ENCODE data around the gene URGCP. TPM values are rescaled to one million over a fixed set of nuclear protein-coding genes. Genes with fewer than 3 reads are reported as not detected.

The URGCP gene
- total and polyA plus RNA-seq, 12 donors: 14.1 to 46.3 (median 38.6) TPM

DNA sequence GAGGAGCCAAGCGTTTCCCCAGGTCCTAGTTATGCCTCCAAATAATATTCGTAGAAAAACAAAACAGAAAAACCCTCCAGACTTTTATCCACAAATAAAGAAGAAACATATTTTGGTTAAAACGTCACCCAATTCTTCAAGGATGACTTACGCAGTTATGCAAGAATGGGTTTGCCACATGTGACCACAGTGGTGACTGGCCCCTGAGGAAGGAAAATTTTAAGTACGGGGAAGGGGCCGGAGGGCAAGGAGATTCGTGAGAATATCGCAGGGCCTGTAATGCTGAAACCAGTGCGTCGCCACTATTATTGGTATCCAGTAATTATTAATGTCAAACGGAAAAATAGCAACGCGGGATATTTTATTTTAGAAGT lies 36.5 kb downstream of the URGCP start:
- peak in 1 of 2 donors; percentile 35 for DNase-seq

DNA sequence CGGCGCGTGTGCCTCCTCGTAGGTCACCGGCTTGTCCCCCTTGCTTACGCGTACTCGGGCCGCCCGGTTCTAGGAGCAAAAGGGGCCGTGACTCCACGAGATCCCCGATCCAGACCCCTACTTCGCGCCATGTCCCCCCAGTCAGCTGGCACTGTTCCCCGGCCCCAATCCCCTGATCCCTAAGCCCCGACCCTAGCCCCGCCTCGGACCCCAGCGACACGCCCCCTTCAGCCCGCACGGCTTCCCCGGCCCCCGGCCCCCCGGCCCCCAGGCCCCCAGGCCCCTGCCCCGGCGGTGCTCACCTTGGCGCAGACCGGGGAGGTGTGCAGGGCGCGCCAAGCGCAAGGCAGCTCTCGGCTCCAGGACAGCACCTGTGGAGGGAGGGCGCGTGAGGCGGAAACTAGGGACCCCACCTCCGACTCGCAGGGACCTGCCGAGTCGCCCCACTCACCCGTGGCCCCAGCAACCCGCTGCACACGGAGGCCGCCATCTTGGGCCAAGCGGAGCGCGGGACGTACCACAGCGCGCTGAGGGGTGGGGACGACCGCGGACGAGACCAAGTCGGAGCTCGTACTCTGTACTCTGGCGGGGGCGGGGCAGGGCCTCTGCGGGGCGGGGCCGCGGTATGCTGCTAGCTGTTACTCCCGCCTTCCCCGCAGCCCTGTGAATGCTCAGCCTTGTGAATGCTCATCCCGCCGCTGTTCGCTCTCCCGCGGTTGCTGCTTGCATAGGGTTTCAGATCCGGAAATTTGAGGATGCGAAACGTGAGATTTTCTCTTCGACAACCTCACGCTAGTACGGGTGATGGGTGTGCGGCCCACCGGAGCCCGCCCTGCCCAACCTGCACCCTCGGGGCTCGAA lies 37.2 kb downstream of the URGCP start, which contains the start of gene MRPS24:
Gene MRPS24, minus strand, starts transcription at position 512 of the 861 bp plus-strand sequence. Its CDS starts 22 bp downstream, at position 490.
- H3K27ac ChIP-seq: peak within 1 kb of the TSS; percentile 67 to 90 (median 84)
- TF ChIP-seq, protein P1, sequence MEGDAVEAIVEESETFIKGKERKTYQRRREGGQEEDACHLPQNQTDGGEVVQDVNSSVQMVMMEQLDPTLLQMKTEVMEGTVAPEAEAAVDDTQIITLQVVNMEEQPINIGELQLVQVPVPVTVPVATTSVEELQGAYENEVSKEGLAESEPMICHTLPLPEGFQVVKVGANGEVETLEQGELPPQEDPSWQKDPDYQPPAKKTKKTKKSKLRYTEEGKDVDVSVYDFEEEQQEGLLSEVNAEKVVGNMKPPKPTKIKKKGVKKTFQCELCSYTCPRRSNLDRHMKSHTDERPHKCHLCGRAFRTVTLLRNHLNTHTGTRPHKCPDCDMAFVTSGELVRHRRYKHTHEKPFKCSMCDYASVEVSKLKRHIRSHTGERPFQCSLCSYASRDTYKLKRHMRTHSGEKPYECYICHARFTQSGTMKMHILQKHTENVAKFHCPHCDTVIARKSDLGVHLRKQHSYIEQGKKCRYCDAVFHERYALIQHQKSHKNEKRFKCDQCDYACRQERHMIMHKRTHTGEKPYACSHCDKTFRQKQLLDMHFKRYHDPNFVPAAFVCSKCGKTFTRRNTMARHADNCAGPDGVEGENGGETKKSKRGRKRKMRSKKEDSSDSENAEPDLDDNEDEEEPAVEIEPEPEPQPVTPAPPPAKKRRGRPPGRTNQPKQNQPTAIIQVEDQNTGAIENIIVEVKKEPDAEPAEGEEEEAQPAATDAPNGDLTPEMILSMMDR (IDR thresholded peaks at IDR 0.05): no peak
- DNase-seq: peak; percentile 95 to 97
- peaks cover 0 to 32% (median 18%) of the 10 kb centered on the region in 9 donors for H3K36me3 ChIP-seq
- intact Hi-C loops (cut with DNase I): loop anchor here in 1 of 10 donors (5.0 kb wide), 1 partner anchor 58 kb away; the partner anchor contains the start of gene UBE2D4
- peak within 1 kb of the TSS; percentile 53 to 86 (median 68) for H3K4me3 ChIP-seq
- H3K9me3 ChIP-seq: no peaks in the 10 kb centered on the region
- peak; percentile 96 to 99 (median 98) for ATAC-seq
- peaks cover 8 to 49% (median 28%) of the 10 kb centered on the region in 9 donors for H3K4me1 ChIP-seq
- H3K27me3 ChIP-seq: no peaks in the 10 kb centered on the region
- 1% methylated on average over 78 to 81 of the region's 81 CpGs for WGBS, 2 donors

More for the DNA sequence above, 36.5 kb downstream of the URGCP start:
- Histone ChIP-seq H3K4me1 (peaks cover 8 to 49% (median 28%) of the 10 kb centered on the region in 9 donors), H3K27ac (peak overlapping the region; percentile 67 to 90 (median 84)), H3K9me3 (no peaks in the 10 kb centered on the region), H3K27me3 (no peaks in the 10 kb centered on the region), H3K4me3 (peak overlapping the region; percentile 53 to 86 (median 68)), H3K36me3 (peaks cover 0 to 36% (median 18%) of the 10 kb centered on the region in 9 donors)
- intact Hi-C loops (cut with DNase I): loop anchor here in 2 of 10 donors (2.0 to 5.0 kb wide), 2 partner anchors 57 kb away; partner anchors contain the start of gene UBE2D4 (in 2 of the 2)
- peak in 7 of 8 donors; percentile 21 to 59 (median 32) for ATAC-seq
- WGBS, 2 donors: 40 to 41% methylated on average over 13 of the region's 13 CpGs
- TF ChIP-seq, protein P1 (IDR thresholded peaks at IDR 0.05): no peak

DNA sequence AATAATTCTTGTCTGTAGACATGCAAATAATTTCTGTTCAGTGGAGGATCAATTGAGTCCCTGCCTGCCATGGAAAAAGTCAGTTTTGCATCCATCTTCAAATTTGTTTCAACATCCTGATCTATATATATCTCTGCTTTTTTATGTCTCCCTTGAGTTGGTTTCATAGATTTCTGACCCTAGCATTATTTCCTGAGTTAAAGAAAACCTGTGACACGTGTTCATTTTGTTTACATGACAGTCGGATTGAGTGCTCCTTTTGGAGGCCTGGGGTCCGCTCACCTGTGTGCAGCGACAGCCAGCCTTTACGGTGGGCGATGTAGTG lies 37.8 kb downstream of the URGCP start:
- no peaks in the 10 kb centered on the region for H3K9me3 ChIP-seq
- peak overlapping the region; percentile 53 to 86 (median 68) for H3K4me3 ChIP-seq
- DNase-seq (no peak), ATAC-seq (peak in 3 of 8 donors; percentile 0 to 2 (median 2))
- no peaks in the 10 kb centered on the region for H3K27me3 ChIP-seq
- peaks cover 8 to 44% (median 28%) of the 10 kb centered on the region in 9 donors for H3K4me1 ChIP-seq
- 0 to 5% methylated on average over 6 of the region's 6 CpGs for WGBS, 2 donors
- intact Hi-C loops (cut with DNase I): loop anchor here in 1 of 10 donors (5.0 kb wide), 1 partner anchor 59 kb away; the partner anchor contains the start of gene UBE2D4
- H3K27ac ChIP-seq: peak overlapping the region in 9 of 10 donors; percentile 75 to 90 (median 85)
- peaks cover 0 to 28% (median 18%) of the 10 kb centered on the region in 9 donors for H3K36me3 ChIP-seq
- TF ChIP-seq, protein P1 (IDR thresholded peaks at IDR 0.05): no peak

DNA sequence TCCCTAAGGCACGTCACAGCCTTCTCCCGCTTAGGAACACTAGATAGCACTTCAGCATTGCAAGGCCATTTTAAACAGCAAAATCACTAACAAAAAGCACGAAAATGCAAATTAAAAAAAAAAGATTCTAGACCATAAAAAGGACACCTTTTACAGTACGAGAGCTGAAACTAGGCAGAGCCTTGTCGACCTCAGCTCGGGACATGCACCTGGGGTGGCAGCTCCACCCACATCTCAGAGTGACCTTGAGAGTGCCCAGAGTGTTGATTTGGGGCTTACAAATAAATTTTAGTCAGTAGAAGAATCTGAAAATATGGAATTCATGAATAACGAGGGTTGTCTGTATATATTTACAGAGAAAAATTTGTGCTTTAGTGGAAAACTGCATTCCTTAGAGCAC lies 38.2 kb downstream of the URGCP start:
- DNase-seq: no peak
- Histone ChIP-seq H3K4me1 (peaks cover 8 to 40% (median 23%) of the 10 kb centered on the region in 9 donors), H3K36me3 (peaks cover 0 to 28% (median 18%) of the 10 kb centered on the region in 9 donors), H3K27me3 (no peaks in the 10 kb centered on the region), H3K4me3 (peak overlapping the region in 7 of 10 donors; percentile 65 to 86 (median 69)), H3K9me3 (no peaks in the 10 kb centered on the region), H3K27ac (peak overlapping the region in 2 of 10 donors; percentile 78 to 85)
- ATAC-seq: no peak
- TF ChIP-seq, protein P1 (IDR thresholded peaks at IDR 0.05): no peak
- 64 to 65% methylated on average over 7 of the region's 7 CpGs for WGBS, 2 donors
- intact Hi-C loops (cut with DNase I): loop anchor here in 1 of 10 donors (5.0 kb wide), 1 partner anchor 59 kb away; the partner anchor contains the start of gene UBE2D4

Measured in heart right ventricle (tissue), 16 donors.